Activated naive CD4-positive, alpha-beta T cell treated with anti-CD3 and anti-CD28 coated beads, Interleukin-2, amount 50 U/mL, for 72 hours (primary cell): ENCODE measurements around the gene SMNDC1. TPM values are rescaled to one million over a fixed set of nuclear protein-coding genes. Genes with fewer than 3 reads are reported as not detected.
A peak's percentile ranks its signal among the peaks of the same experiment; 100 is the strongest.
"Not testable (repeated sequence)": the region's sequence is repeated elsewhere in the genome, so short reads cannot be mapped to it uniquely, and the experiment has no call there.

ENCODE experiments used
- ATAC-seq, 2 donors: fragments of 150-1000 bp; cut with Tn5 transposase; 2 replicates each; pipeline ENCODE4 v1.10.0; 2021; ENCODE audit warnings: mild to moderate bottlenecking in 2 of 2, moderate library complexity in 2 of 2
- DNase-seq, 2 donors: peaks; one replicate each; pipeline ENCODE4 v3.0.0; 2021 to 2022; ENCODE audit warnings: low spot score in 2 of 2
- H3K27ac Mint-ChIP-seq, 2 donors: one replicate each; pipeline ENCODE4 v1.8.0; 2022; ENCODE audit warnings: mild to moderate bottlenecking in 2 of 2, mixed read lengths in 2 of 2
- H3K36me3 Mint-ChIP-seq, 2 donors: one replicate each; pipeline ENCODE4 v1.8.0; 2022; ENCODE audit warnings: mixed read lengths in 2 of 2
- H3K9me3 Mint-ChIP-seq, 2 donors: one replicate each; pipeline ENCODE4 v1.8.0; 2022; ENCODE audit warnings: mixed read lengths in 2 of 2
- total RNA-seq, 2 donors: library from RNA; stranded (reverse); gene quantifications; one replicate each; pipeline ENCODE4 v1.2.3, GENCODE V29; 2022

Gene SMNDC1
- total RNA-seq, 2 donors from 2014 or later, result 37.9 to 65.1 TPM

GRCh38 chr10:110249489-110249888, 55.2 kb downstream of the SMNDC1 start:
- not testable (repeated sequence) for H3K9me3 Mint-ChIP-seq, DNase-seq, H3K27ac Mint-ChIP-seq
- peaks cover 9 to 43% of the 10 kb centered on the region in 2 donors for H3K36me3 Mint-ChIP-seq
- ATAC-seq, result peak; percentile 76 to 80

GRCh38 chr10:110247833-110248232, 56.9 kb downstream of the SMNDC1 start:
- not testable (repeated sequence) for DNase-seq, H3K27ac Mint-ChIP-seq, H3K9me3 Mint-ChIP-seq, ATAC-seq
- peaks cover 6 to 33% of the 10 kb centered on the region in 2 donors for H3K36me3 Mint-ChIP-seq

- no peaks in the 10 kb centered on the region for H3K9me3 Mint-ChIP-seq
- peaks cover 6 to 38% of the 10 kb centered on the region in 2 donors for H3K36me3 Mint-ChIP-seq
- DNase-seq (no peak), ATAC-seq (no peak)
- H3K27ac Mint-ChIP-seq, result no peak overlapping the region
Measured at GRCh38 chr10:110244550-110244949, 60.2 kb downstream of the SMNDC1 start.

GRCh38 chr10:110242511-110242910, 62.2 kb downstream of the SMNDC1 start:
- Mint-ChIP-seq H3K27ac (no peak overlapping the region), H3K36me3 (peaks cover 15 to 36% of the 10 kb centered on the region in 2 donors), H3K9me3 (no peaks in the 10 kb centered on the region)
- ATAC-seq (no peak), DNase-seq (no peak)

- H3K36me3 Mint-ChIP-seq, result peaks cover 15 to 35% of the 10 kb centered on the region in 2 donors
- no peak for ATAC-seq
- no peaks in the 10 kb centered on the region for H3K9me3 Mint-ChIP-seq
- no peak for DNase-seq
- peak overlapping the region in 1 of 2 donors; percentile 7 for H3K27ac Mint-ChIP-seq
Measured at GRCh38 chr10:110241841-110242240, 62.9 kb downstream of the SMNDC1 start.

GRCh38 chr10:110241407-110241806, 63.3 kb downstream of the SMNDC1 start:
- Mint-ChIP-seq H3K9me3 (no peaks in the 10 kb centered on the region), H3K36me3 (peaks cover 15 to 31% of the 10 kb centered on the region in 2 donors), H3K27ac (peak overlapping the region in 1 of 2 donors; percentile 7)
- no peak for ATAC-seq
- no peak for DNase-seq

Other genes starting within 250 kb of the SMNDC1 start
- gene MXI1, start 97.3 kb downstream of the SMNDC1 start, total RNA-seq, result 10 to 100 TPM; 16.2 to 69.6 TPM
- gene DUSP5, start 193.0 kb upstream of the SMNDC1 start, total RNA-seq, result 10 to 100 TPM; 23.0 to 32.4 TPM